GM12891 (cell line): ENCODE results near the gene SPRED2.

Source experiments
- POLR2A ChIP-seq: IDR thresholded peaks from 2 replicates; pipeline ENCODE4 v1.6.1; 2011; ENCODE audit warnings: low read depth, low read length, control low read depth
- POLR2AphosphoS5 ChIP-seq: IDR thresholded peaks from 2 replicates; pipeline ENCODE4 v1.6.1; 2011; ENCODE audit warnings: low read depth, low read length, control low read depth
- TAF1 ChIP-seq: IDR thresholded peaks from 2 replicates; pipeline ENCODE4 v1.6.1; 2011; ENCODE audit warnings: low read depth, low read length, control low read depth

- TF ChIP-seq TAF1, result no peak
- no peak for TF ChIP-seq POLR2AphosphoS5
- no peak for TF ChIP-seq POLR2A
Measured at GRCh38 chr2:65351948-65352595, 80.3 kb downstream of the SPRED2 start.
